Mucosa of descending colon (tissue), 3 donors: ENCODE results near the gene CYSTM1. TPM values are rescaled to one million over a fixed set of nuclear protein-coding genes. Genes with fewer than 3 reads are reported as not detected.

Experiments
- ATAC-seq: fragments of 200-7000 bp; cut with Tn5 transposase; one replicate; pipeline ENCODE4 v1.9.1; 2020; ENCODE audit warnings: mild to moderate bottlenecking, moderate library complexity
- DNase-seq, 3 donors: peaks; one replicate each; pipeline ENCODE4 v3.0.0-alpha.2; 2020
- H3K36me3 ChIP-seq: fragments of 200-600 bp; one replicate; pipeline ENCODE4 v1.8.0; 2021; ENCODE audit warnings: low read depth, mild to moderate bottlenecking
- H3K4me1 ChIP-seq: fragments of 200-600 bp; one replicate; pipeline ENCODE4 v1.8.0; 2021; ENCODE audit warnings: low read depth, mild to moderate bottlenecking
- H3K4me3 ChIP-seq: fragments of 200-600 bp; one replicate; pipeline ENCODE4 v1.8.0; 2021; ENCODE audit warnings: mild to moderate bottlenecking
- H3K9me3 ChIP-seq: fragments of 200-600 bp; one replicate; pipeline ENCODE4 v1.8.0; 2021; ENCODE audit warnings: mild to moderate bottlenecking
- CTCF ChIP-seq: fragments of 200-600 bp; IDR thresholded peaks from one replicate; pipeline ENCODE4 v1.8.0; 2022; ENCODE audit warnings: antibody characterized with exemption, mild to moderate bottlenecking
- intact Hi-C, 2 donors: fragments of 100-400 bp; cut with DNase I in 1 of 2; cut with micrococcal nuclease in 1 of 2; formaldehyde crosslinking; loops; one replicate each; pipeline versions ENCODE4 v1.11.0 to v1.11.1; 2022; cut with DNase I, micrococcal nuclease
- total RNA-seq, 3 donors: library from RNA; stranded (reverse); fragmentation: NEBNext Ultra II Directional in 2 of 3; extraction: Animal tissue kit (Norgen Biotek cat#: 25700) in 2 of 3; gene quantifications; one replicate each; pipeline versions ENCODE4 v1.2.1 to v1.2.4, GENCODE V29; 2021 to 2023
- donor health status: DM: no; HTN: no; CAD: no; lungs with moderate emphysema.
- donor health status: DM: no; HTN: no; CAD: no.
- donor health status: DM: no; HTN: yes; CAD: no.

The CYSTM1 gene
- total RNA-seq, 3 donors from 2014 or later = 76.3 to 175 (median 136) TPM

- no peak for ATAC-seq
- Histone ChIP-seq H3K4me3 (no peak overlapping the region), H3K9me3 (no peaks in the 10 kb centered on the region), H3K4me1 (no peaks in the 10 kb centered on the region), H3K36me3 (no peaks in the 10 kb centered on the region)
- TF ChIP-seq CTCF = no peak
- intact Hi-C loops = no loop called here
- no peak for DNase-seq
Observed at GRCh38 chr5:140130949-140131733, 43.8 kb upstream of the CYSTM1 start.

GRCh38 chr5:140131967-140132409 is 43.0 kb upstream of the CYSTM1 start:
- no peak overlapping the region for H3K4me3 ChIP-seq
- peak; percentile 57 for ATAC-seq
- H3K9me3 ChIP-seq = no peaks in the 10 kb centered on the region
- DNase-seq = no peak
- no peaks in the 10 kb centered on the region for H3K36me3 ChIP-seq
- no peaks in the 10 kb centered on the region for H3K4me1 ChIP-seq
- no peak for TF ChIP-seq CTCF
- intact Hi-C loops = no loop called here

- no peak for DNase-seq
- TF ChIP-seq CTCF = no peak
- ATAC-seq = no peak
- H3K36me3 ChIP-seq = no peaks in the 10 kb centered on the region
- H3K4me3 ChIP-seq = no peak overlapping the region
- H3K4me1 ChIP-seq = no peaks in the 10 kb centered on the region
- intact Hi-C loops = no loop called here
- H3K9me3 ChIP-seq = no peaks in the 10 kb centered on the region
Observed at GRCh38 chr5:140133514-140134167, 41.3 kb upstream of the CYSTM1 start.

GRCh38 chr5:140134277-140134935 is 40.6 kb upstream of the CYSTM1 start:
- TF ChIP-seq CTCF = no peak
- intact Hi-C loops = no loop called here
- no peaks in the 10 kb centered on the region for H3K36me3 ChIP-seq
- no peak for ATAC-seq
- no peaks in the 10 kb centered on the region for H3K4me1 ChIP-seq
- H3K4me3 ChIP-seq = no peak overlapping the region
- no peak for DNase-seq
- no peaks in the 10 kb centered on the region for H3K9me3 ChIP-seq

- DNase-seq (no peak), ATAC-seq (no peak)
- intact Hi-C loops = no loop called here
- H3K36me3 ChIP-seq = no peaks in the 10 kb centered on the region
- no peak for TF ChIP-seq CTCF
- H3K9me3 ChIP-seq = no peaks in the 10 kb centered on the region
- H3K4me3 ChIP-seq = no peak overlapping the region
- H3K4me1 ChIP-seq = no peaks in the 10 kb centered on the region
Observed at GRCh38 chr5:140135127-140135526, 39.9 kb upstream of the CYSTM1 start.
